ENCODE data around the gene PROSER3. TPM values are rescaled to one million over a fixed set of nuclear protein-coding genes. Genes with fewer than 3 reads are reported as not detected.

Gene PROSER3
- total and polyA plus RNA-seq, 2 donors (not counting 1 experiment from before 2014, with no cell fraction given): 26.0 to 61.0 TPM

DNA sequence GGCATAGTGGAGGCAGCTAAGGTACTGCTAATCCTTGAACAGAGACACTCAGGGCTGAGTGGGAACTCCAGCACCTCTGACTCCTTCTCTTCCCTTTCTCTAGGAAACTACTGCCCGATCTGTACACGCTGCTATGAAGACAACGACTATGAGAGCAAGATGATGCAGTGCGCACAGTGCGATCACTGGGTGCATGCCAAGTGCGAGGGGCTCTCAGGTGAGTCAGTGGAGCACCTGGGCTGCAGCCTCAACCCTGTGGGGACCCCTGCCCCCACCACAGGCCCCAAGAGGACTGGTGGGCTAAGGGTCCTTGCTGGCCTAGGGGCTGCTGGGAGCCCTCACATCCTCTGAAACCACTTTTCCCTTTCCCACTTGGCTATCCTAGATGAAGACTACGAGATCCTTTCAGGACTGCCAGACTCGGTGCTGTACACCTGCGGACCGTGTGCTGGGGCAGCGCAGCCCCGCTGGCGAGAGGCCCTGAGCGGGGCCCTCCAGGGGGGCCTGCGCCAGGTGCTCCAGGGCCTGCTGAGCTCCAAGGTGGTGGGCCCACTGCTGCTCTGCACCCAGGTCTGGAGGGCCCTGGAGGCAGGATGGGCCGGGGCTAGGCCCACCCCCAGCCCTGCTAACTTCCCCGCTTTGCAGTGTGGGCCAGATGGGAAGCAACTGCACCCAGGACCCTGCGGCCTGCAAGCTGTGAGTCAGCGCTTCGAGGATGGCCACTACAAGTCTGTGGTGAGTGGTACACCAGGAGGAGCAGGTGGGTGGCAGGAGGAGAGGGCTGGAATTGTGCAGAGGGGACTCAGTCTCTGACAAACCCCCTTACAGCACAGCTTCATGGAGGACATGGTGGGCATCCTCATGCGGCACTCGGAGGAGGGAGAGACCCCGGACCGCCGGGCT lies 30.7 kb upstream of the PROSER3 start:
- Mint-ChIP-seq H3K27ac (no peak overlapping the region), H3K27me3 (no peaks in the 10 kb centered on the region), H3K4me3 (no peak overlapping the region), H3K9me3 (ENCODE audit: insufficient read depth) (no peaks in the 10 kb centered on the region), H3K4me1 (no peaks in the 10 kb centered on the region)
- no peak for TF ChIP-seq EZH2 (IDR thresholded peaks at IDR 0.05; ENCODE audit: borderline replicate concordance, insufficient read depth, low read depth, low read length, poor library complexity, severe bottlenecking)
- TF ChIP-seq, protein P1, sequence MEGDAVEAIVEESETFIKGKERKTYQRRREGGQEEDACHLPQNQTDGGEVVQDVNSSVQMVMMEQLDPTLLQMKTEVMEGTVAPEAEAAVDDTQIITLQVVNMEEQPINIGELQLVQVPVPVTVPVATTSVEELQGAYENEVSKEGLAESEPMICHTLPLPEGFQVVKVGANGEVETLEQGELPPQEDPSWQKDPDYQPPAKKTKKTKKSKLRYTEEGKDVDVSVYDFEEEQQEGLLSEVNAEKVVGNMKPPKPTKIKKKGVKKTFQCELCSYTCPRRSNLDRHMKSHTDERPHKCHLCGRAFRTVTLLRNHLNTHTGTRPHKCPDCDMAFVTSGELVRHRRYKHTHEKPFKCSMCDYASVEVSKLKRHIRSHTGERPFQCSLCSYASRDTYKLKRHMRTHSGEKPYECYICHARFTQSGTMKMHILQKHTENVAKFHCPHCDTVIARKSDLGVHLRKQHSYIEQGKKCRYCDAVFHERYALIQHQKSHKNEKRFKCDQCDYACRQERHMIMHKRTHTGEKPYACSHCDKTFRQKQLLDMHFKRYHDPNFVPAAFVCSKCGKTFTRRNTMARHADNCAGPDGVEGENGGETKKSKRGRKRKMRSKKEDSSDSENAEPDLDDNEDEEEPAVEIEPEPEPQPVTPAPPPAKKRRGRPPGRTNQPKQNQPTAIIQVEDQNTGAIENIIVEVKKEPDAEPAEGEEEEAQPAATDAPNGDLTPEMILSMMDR (IDR thresholded peaks at IDR 0.05): no peak
- intact Hi-C loops (cut with micrococcal nuclease): no loop called here
- H3K4me1 ChIP-seq (ENCODE audit: control insufficient read depth in 2 of 2, insufficient read depth in 2 of 2, low read length in 2 of 2): no peaks in the 10 kb centered on the region
- POLR2A ChIA-PET: interaction anchor here (0.6 kb wide), 1 partner anchor 415 kb away, joined by 3 read pairs; no protein-coding TSS in a partner anchor
- H4K20me1 ChIP-seq (ENCODE audit: control insufficient read depth, insufficient read depth, low read length, poor library complexity, severe bottlenecking): peaks cover 56% of the 10 kb centered on the region
- H3K27ac ChIP-seq (ENCODE audit: low read length in 2 of 2): no peak overlapping the region
- H3K4me2 ChIP-seq (replicated peaks; ENCODE audit: low read depth, low read length, poor library complexity, severe bottlenecking): no peak overlapping the region
- peaks cover 68% of the 10 kb centered on the region for H3K79me2 ChIP-seq (ENCODE audit: control insufficient read depth, insufficient read depth, low read length)
- H3K27me3 ChIP-seq (replicated peaks in 1 of 4; ENCODE audit: control extremely low read depth in 1 of 4, control insufficient read depth in 3 of 4, insufficient read depth in 4 of 4, low read length in 3 of 4): no peaks in the 10 kb centered on the region
- H3K9ac ChIP-seq (ENCODE audit: low read length): no peak overlapping the region
- H2AFZ ChIP-seq (ENCODE audit: insufficient read depth, low read depth, low read length, poor library complexity, severe bottlenecking): no peak overlapping the region
- ATAC-seq (ENCODE audit: low read depth) (no peak), DNase-seq (no peak)
- peaks cover 7 to 97% of the 10 kb centered on the region in 2 experiments for H3K36me3 ChIP-seq (replicated peaks in 1 of 2; ENCODE audit: control extremely low read depth in 1 of 2, control insufficient read depth in 1 of 2, extremely low read depth in 1 of 2, insufficient read depth in 2 of 2, low read length in 1 of 2)
- 98% methylated on average over 25 of the region's 25 CpGs for WGBS (ENCODE audit: insufficient coverage)
- CTCF ChIA-PET: no interaction called here
- no peak overlapping the region for H3K4me3 ChIP-seq (ENCODE audit: control extremely low read depth in 1 of 5, extremely low read depth in 1 of 5, insufficient read depth in 1 of 5, low read depth in 2 of 5, low read length in 4 of 5)
- no peaks in the 10 kb centered on the region for H3K9me3 ChIP-seq (ENCODE audit: control extremely low read depth in 1 of 3, control insufficient read depth in 2 of 3, insufficient read depth in 1 of 3, low read length in 2 of 3)

All from B cell (primary cell).